BLaER1 treated with 17β-estradiol and CSF1 and Interleukin-3, amounts not matched to agents 10 nM and 100 nM (cell line): Measurements from ENCODE around the gene AKT1.

Experiments
- H3K27ac ChIP-seq, 11 experiments: shearing (Covaris generic); formaldehyde crosslinking; 2 replicates each; pipeline ENCODE4 v1.8.1; 2022
- H3K27me3 ChIP-seq, 11 experiments: shearing (Covaris generic); formaldehyde crosslinking; 2 replicates each; pipeline ENCODE4 v1.8.1; 2022
- H3K36me3 ChIP-seq, 11 experiments: shearing (Covaris generic); formaldehyde crosslinking; 2 replicates each; pipeline ENCODE4 v1.8.1; 2022
- H3K4me1 ChIP-seq, 10 experiments: shearing (Covaris generic); formaldehyde crosslinking; 2 replicates each; pipeline ENCODE4 v1.8.1; 2022
- H3K4me2 ChIP-seq, 11 experiments: shearing (Covaris generic); formaldehyde crosslinking; 2 replicates each; pipeline ENCODE4 v1.8.1; 2022
- H3K4me3 ChIP-seq, 10 experiments: shearing (Covaris generic); formaldehyde crosslinking; 2 replicates each; pipeline ENCODE4 v1.8.1; 2022
- H3K9ac ChIP-seq, 11 experiments: shearing (Covaris generic); formaldehyde crosslinking; 2 replicates each; pipeline ENCODE4 v1.8.1; 2022
- H3K9me3 ChIP-seq, 11 experiments: shearing (Covaris generic); formaldehyde crosslinking; replicated peaks in 1 of 11; 2 replicates each; pipeline ENCODE4 v1.8.1; 2022
- H4K20me1 ChIP-seq, 11 experiments: shearing (Covaris generic); formaldehyde crosslinking; 2 replicates each; pipeline ENCODE4 v1.8.1; 2022
- Cebpa-rat ChIP-seq, 11 experiments: shearing (Covaris generic); IDR thresholded peaks; 2 replicates each; pipeline ENCODE4 v1.8.1; 2022

AKT1 gene

DNA sequence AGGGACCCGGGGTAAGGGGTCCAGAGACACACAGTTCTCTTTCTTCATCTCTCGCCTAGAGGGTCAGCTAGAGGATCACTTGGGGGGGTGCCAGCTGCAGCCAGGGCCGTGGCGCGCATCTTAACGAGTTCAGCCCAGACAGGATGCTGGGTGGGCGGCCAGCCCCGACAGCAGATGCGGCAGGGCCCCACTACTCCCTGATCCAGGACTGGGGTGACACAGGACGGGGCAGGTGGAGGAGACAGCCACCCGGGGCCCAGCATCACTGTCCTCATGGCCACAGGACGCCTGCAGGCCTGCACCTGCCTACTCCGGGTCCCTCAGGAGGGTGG lies 12.8 kb downstream of the AKT1 start:
- peak overlapping the region in 5 of 11 experiments; percentile 4 to 58 (median 48); a peak in 6 of 22 replicates for H3K4me2 ChIP-seq
- peaks cover 73 to 100% (median 96%) of the 10 kb centered on the region in 11 experiments for H4K20me1 ChIP-seq
- peak overlapping the region in 7 of 11 experiments; percentile 15 to 59 (median 44); a peak in 12 of 22 replicates for H3K9ac ChIP-seq
- H3K9me3 ChIP-seq: no peaks in the 10 kb centered on the region
- no peak overlapping the region for H3K4me3 ChIP-seq
- H3K4me1 ChIP-seq: peaks cover 24 to 55% (median 48%) of the 10 kb centered on the region in 10 experiments
- peak overlapping the region in 4 of 11 experiments; percentile 7 to 45 (median 26); a peak in 2 of 22 replicates for H3K27ac ChIP-seq
- H3K36me3 ChIP-seq: peaks cover 33 to 90% (median 61%) of the 10 kb centered on the region in 11 experiments
- H3K27me3 ChIP-seq: no peaks in the 10 kb centered on the region
- no peak for TF ChIP-seq Cebpa-rat (IDR thresholded peaks at IDR 0.05)

DNA sequence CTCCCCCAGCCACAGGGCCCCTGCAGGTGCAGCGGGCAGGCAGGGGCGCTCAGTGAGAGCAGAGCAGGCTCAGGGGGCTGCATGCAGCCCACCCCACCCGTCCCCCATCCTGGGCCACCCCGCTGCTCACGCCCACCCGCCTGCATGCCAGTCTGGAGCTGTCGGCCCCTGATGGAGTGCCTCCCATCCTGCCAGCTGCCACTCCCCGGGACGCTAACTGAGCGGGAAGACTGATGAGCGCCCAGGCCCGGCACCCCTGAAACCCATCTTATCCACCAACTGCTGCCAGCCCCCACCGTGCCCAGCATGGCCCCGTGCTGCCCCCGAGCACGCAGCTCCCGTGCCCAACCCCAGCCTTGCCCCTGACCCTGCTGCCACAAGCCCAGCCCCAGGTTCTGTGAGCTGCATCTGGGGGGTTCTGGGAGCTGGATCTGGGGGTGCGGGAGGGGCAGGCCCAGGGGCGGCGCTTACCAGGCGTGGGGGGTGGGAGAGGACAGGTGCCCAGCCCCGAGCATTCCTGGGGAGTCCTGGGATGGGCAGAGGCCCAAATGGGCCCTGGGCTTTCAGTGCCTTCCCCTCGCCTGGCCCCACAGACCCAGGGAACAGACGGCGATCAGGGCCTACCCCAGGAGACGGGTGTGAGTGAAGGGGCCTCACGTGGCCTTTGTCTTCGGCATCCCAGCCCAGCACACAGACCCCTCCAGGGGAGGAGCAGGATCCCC lies 13.3 kb downstream of the AKT1 start:
- peak overlapping the region in 7 of 11 experiments; percentile 15 to 59 (median 44); a peak in 10 of 22 replicates for H3K9ac ChIP-seq
- H3K27ac ChIP-seq: peak overlapping the region in 4 of 11 experiments; percentile 7 to 45 (median 26); a peak in 2 of 22 replicates
- no peak overlapping the region for H3K4me3 ChIP-seq
- H3K27me3 ChIP-seq: no peaks in the 10 kb centered on the region
- H3K4me2 ChIP-seq: peak overlapping the region in 4 of 11 experiments; percentile 4 to 58 (median 52); a peak in 6 of 22 replicates
- H3K9me3 ChIP-seq: no peaks in the 10 kb centered on the region
- peaks cover 19 to 50% (median 43%) of the 10 kb centered on the region in 10 experiments for H3K4me1 ChIP-seq
- TF ChIP-seq Cebpa-rat (IDR thresholded peaks at IDR 0.05): no peak
- peaks cover 32 to 90% (median 61%) of the 10 kb centered on the region in 11 experiments for H3K36me3 ChIP-seq
- H4K20me1 ChIP-seq: peaks cover 78 to 100% (median 96%) of the 10 kb centered on the region in 11 experiments

DNA sequence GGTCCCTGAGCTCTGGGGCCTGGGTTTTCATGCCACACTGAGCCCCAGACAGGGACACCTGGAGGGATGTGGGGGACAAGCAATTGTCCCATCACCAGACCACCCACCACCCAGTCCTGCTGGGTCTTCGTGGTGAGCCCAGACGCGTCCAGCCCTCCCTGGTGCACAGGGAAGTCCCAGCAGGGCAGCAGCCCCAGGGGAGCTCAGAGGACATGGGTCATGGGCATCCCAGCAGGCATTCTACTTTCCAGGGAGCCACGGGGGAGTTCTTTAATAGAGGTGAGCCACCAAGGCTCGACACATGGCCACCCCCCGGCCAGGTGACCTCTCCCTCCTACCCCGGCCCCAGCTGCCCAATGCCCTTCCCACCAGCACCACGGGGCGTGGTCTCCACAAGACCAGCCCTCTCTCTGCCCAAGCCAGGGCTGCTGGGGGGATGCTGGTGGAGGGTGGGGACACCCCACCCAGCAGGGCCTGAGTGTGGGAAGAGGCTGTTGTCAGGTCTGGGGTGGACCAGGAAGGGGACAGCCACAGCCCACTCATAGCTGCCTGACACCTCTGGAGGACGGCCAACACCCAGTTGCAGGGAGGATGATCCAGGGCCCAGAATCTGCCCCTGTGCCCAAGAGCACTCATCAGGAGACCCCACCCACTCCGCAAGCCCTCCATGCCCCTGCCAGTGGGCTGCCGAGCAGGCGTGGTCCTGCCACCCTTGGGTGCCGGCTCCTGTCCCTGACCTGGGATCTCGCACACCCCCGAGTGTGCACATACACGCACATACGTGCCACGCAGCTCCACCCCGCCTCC lies 14.1 kb downstream of the AKT1 start:
- Histone ChIP-seq H3K4me2 (no peak overlapping the region), H3K27me3 (no peaks in the 10 kb centered on the region), H3K4me1 (peaks cover 11 to 42% (median 35%) of the 10 kb centered on the region in 10 experiments), H3K27ac (no peak overlapping the region), H3K4me3 (no peak overlapping the region), H3K9me3 (no peaks in the 10 kb centered on the region), H3K36me3 (peaks cover 34 to 90% (median 64%) of the 10 kb centered on the region in 11 experiments), H4K20me1 (peaks cover 86 to 100% (median 96%) of the 10 kb centered on the region in 11 experiments), H3K9ac (no peak overlapping the region)
- TF ChIP-seq Cebpa-rat (IDR thresholded peaks at IDR 0.05): no peak

DNA sequence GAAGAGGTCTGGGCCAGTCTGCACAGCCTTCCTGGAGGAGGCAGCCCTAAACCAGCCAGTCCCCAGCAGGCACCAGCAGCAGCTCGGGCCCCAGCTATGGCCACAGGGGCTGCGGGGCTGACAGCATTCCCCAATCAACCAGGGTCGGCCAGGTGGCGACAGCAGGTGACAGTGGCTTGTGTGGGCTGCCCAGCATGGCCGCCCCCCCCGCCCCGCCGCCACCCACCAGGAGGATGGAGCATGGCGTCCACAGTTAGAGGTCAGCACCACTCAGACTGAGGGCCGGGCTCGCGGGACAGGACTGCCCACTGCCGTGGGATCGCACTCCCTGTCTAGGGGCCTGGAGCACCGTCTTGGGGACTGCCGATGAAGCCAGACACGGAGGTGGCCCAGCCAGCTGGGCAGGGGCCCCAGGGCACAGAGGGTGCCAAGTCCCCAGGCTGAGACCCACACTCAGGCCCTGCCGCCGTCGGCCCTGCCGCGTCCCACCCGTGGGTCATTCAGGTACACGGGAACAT lies 15.0 kb downstream of the AKT1 start:
- Histone ChIP-seq H3K27me3 (no peaks in the 10 kb centered on the region), H4K20me1 (peaks cover 79 to 100% (median 95%) of the 10 kb centered on the region in 11 experiments), H3K4me2 (no peak overlapping the region), H3K4me1 (peaks cover 2 to 33% (median 26%) of the 10 kb centered on the region in 10 experiments), H3K9ac (no peak overlapping the region), H3K9me3 (no peaks in the 10 kb centered on the region), H3K36me3 (peaks cover 36 to 95% (median 69%) of the 10 kb centered on the region in 11 experiments), H3K27ac (no peak overlapping the region), H3K4me3 (no peak overlapping the region)
- no peak for TF ChIP-seq Cebpa-rat (IDR thresholded peaks at IDR 0.05)

DNA sequence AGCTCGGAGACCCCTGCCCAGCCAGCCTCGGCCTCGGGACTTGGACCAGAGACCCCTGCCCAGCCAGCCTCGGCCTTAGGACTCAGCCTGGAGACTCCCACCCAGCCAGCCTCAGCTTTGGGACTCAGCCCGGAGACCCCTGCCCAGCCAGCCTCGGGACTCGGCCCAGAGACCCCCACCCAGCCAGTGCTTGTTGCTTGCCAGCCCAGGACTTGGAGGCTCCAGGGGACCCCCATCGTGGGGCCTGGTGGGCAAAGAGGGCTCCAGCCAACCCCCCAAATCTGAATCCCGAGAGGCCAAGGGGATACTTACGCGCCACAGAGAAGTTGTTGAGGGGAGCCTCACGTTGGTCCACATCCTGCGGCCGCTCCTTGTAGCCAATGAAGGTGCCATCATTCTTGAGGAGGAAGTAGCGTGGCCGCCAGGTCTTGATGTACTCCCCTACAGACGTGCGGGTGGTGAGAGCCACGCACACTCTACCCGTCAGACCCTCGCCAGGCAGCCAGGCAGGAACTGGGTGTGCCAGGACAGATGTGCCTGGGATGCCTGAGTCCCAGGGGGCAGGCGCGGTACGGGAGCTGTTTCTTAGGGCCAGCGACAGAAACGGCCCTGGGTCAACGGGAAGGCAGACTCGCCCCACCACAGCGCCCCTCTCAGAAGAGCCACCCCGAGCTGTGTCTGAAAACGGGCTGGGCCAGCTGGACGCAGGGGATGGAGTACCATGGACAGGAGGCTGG lies 15.6 kb downstream of the AKT1 start:
- H3K9ac ChIP-seq: no peak overlapping the region
- H3K27ac ChIP-seq: no peak overlapping the region
- H4K20me1 ChIP-seq: peaks cover 73 to 100% (median 94%) of the 10 kb centered on the region in 11 experiments
- peaks cover 32 to 95% (median 73%) of the 10 kb centered on the region in 11 experiments for H3K36me3 ChIP-seq
- H3K4me3 ChIP-seq: no peak overlapping the region
- peaks cover 0 to 27% (median 20%) of the 10 kb centered on the region in 10 experiments; a peak in 16 of 20 replicates for H3K4me1 ChIP-seq
- H3K4me2 ChIP-seq: no peak overlapping the region
- H3K27me3 ChIP-seq: no peaks in the 10 kb centered on the region
- no peak for TF ChIP-seq Cebpa-rat (IDR thresholded peaks at IDR 0.05)
- H3K9me3 ChIP-seq: no peaks in the 10 kb centered on the region

DNA sequence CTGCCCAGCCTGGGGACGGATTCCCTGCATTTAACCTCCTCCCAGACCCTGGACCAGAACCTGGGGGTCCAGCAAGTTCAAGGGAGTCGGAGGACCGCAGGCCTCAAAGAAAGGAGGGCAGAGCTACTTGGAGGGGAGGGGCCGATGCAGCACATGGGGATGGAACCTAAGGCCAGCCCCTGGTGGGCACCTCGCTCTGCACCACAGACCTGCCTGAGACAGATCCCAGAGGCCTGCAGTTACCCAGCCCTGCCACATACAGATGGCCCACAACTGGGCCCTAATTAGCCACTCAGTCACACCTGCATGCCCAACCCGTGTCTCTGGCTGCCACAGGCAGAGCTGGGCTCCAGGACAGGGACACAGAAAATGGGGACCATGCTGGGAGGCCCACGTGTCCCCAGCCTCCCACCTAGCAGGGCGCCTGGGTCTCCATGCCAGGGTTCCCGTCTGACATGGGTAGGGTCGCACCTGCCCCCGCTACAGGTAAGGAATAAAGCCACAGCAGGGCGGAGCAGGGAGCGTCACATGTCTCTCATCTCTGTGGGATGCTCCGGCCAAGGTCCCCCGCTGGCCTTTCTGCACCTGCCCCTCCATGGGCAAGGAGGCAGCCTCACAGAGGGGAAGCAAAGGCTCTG lies 16.7 kb downstream of the AKT1 start:
- Histone ChIP-seq H3K36me3 (peaks cover 42 to 95% (median 78%) of the 10 kb centered on the region in 11 experiments), H3K9me3 (no peaks in the 10 kb centered on the region), H3K4me2 (no peak overlapping the region), H3K27me3 (no peaks in the 10 kb centered on the region), H3K4me3 (no peak overlapping the region), H3K9ac (0 out of 22 replicates have a peak overlapping the region, but pooled peaks of 2 of the 11 experiments have one; percentile 1 to 7), H3K4me1 (peaks cover 0 to 16% (median 8%) of the 10 kb centered on the region in 10 experiments; a peak in 15 of 20 replicates), H3K27ac (no peak overlapping the region), H4K20me1 (peaks cover 62 to 100% (median 92%) of the 10 kb centered on the region in 11 experiments)
- no peak for TF ChIP-seq Cebpa-rat (IDR thresholded peaks at IDR 0.05)

DNA sequence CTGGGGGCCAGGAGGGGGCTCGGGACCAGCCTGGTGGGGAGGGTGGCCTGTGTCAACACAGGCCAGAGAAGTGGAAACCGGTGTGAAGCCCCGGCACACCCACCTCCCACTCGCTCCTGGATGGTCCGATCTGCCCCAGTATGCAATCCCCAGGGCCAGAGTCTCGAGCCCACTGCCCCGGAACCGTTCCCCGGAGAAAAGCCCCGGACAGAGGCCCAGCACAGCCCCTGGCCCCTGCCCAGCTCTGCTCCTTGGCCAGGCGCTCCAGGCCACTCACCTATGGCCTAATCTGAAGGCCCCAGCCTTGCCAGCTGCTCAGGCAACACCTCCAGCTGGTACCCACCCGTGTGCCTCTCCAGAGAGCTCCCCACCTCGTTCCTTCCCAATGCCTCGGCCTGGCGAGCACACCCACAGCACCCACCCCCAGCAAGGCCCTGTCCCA lies 17.7 kb downstream of the AKT1 start:
- TF ChIP-seq Cebpa-rat (IDR thresholded peaks at IDR 0.05): no peak
- Histone ChIP-seq H3K4me2 (no peak overlapping the region), H3K27ac (no peak overlapping the region), H3K4me1 (peaks cover 0 to 10% (median 2%) of the 10 kb centered on the region in 10 experiments; a peak in 9 of 20 replicates), H4K20me1 (peaks cover 55 to 100% (median 92%) of the 10 kb centered on the region in 11 experiments), H3K4me3 (no peak overlapping the region), H3K9ac (0 out of 22 replicates have a peak overlapping the region, but pooled peaks of 1 of the 11 experiments have one; percentile 23), H3K36me3 (peaks cover 51 to 98% (median 85%) of the 10 kb centered on the region in 11 experiments), H3K27me3 (no peaks in the 10 kb centered on the region), H3K9me3 (peaks cover 0 to 7% (median 0%) of the 10 kb centered on the region in 11 experiments; a peak in 5 of 22 replicates)
